ENCODE results near the gene MAB21L4. TPM values are rescaled to one million over a fixed set of nuclear protein-coding genes. Genes with fewer than 3 reads are reported as not detected.
A peak's percentile ranks its signal among the peaks of the same experiment; 100 is the strongest.

The MAB21L4 gene
- total and polyA plus RNA-seq, 11 donors = 0.10 to 0.75 TPM; not detected in 9

GRCh38 chr2:240899468-240899865 lies 3.5 kb upstream of the MAB21L4 start:
- WGBS, 4 donors = 82 to 96% (median 89%) methylated on average over 12 to 19 of the region's 19 CpGs
- Histone ChIP-seq H3K9me3 (peaks cover 0 to 8% (median 0%) of the 10 kb centered on the region in 12 donors), H3K27ac (peak overlapping the region in 4 of 12 donors; percentile 75 to 87 (median 82)), H3K27me3 (no peaks in the 10 kb centered on the region), H3K36me3 (no peaks in the 10 kb centered on the region), H3K4me1 (peaks cover 0 to 26% (median 17%) of the 10 kb centered on the region in 12 donors), H3K4me3 (no peak overlapping the region)
- TF ChIP-seq CTCF (IDR thresholded peaks at IDR 0.05) = no peak
- TF ChIP-seq POLR2A (IDR thresholded peaks at IDR 0.05) = no peak
- intact Hi-C loops (cut with DNase I) = no loop called here
- ATAC-seq = no peak
- DNase-seq = peak in 2 of 5 donors; percentile 12 to 56

- H3K27ac ChIP-seq = peak overlapping the region; percentile 11 to 87 (median 74)
- H3K27me3 ChIP-seq = no peaks in the 10 kb centered on the region
- 53 to 71% (median 57%) methylated on average over 23 of the region's 23 CpGs for WGBS, 4 donors
- no peak overlapping the region for H3K4me3 ChIP-seq
- H3K9me3 ChIP-seq = peaks cover 0 to 8% (median 0%) of the 10 kb centered on the region in 12 donors
- intact Hi-C loops (cut with DNase I) = no loop called here
- TF ChIP-seq POLR2A (IDR thresholded peaks at IDR 0.05) = no peak
- TF ChIP-seq CTCF (IDR thresholded peaks at IDR 0.05) = no peak
- H3K4me1 ChIP-seq = peaks cover 0 to 26% (median 17%) of the 10 kb centered on the region in 12 donors
- ATAC-seq = peak; percentile 24 to 80 (median 50)
- DNase-seq = peak in 2 of 5 donors; percentile 15 to 50
- no peaks in the 10 kb centered on the region for H3K36me3 ChIP-seq
Measured at GRCh38 chr2:240898731-240899467, 2.9 kb upstream of the MAB21L4 start.

GRCh38 chr2:240898108-240898730 lies 2.3 kb upstream of the MAB21L4 start:
- Histone ChIP-seq H3K36me3 (no peaks in the 10 kb centered on the region), H3K4me3 (no peak overlapping the region), H3K27me3 (no peaks in the 10 kb centered on the region), H3K4me1 (peaks cover 0 to 26% (median 18%) of the 10 kb centered on the region in 12 donors), H3K9me3 (peaks cover 0 to 8% (median 0%) of the 10 kb centered on the region in 12 donors), H3K27ac (peak overlapping the region; percentile 17 to 87 (median 74))
- no peak for TF ChIP-seq CTCF (IDR thresholded peaks at IDR 0.05)
- TF ChIP-seq POLR2A (IDR thresholded peaks at IDR 0.05) = no peak
- ATAC-seq (peak; percentile 70 to 78 (median 74)), DNase-seq (peak in 4 of 5 donors; percentile 60 to 71 (median 61))
- 52 to 74% (median 61%) methylated on average over 16 to 17 of the region's 17 CpGs for WGBS, 4 donors
- intact Hi-C loops (cut with DNase I) = no loop called here
